HepG2 (cell line): ENCODE measurements around the gene SPIN1. TPM values are rescaled to one million over a fixed set of nuclear protein-coding genes. Genes with fewer than 3 reads are reported as not detected.

Source experiments
- ATAC-seq: fragments of 200-7000 bp; cut with Tn5 transposase; 3 replicates; pipeline ENCODE4 v1.9.1; 2020; ENCODE audit warnings: mild to moderate bottlenecking, moderate library complexity
- BruUV-seq: library from RNA; stranded (reverse); fragments of 400-500 nt; replicated peaks from 2 replicates; lab custom pipeline; 2021; lab: Mats Ljungman, UMichigan
- CTCF ChIA-PET: fragments of 300-600 bp; formaldehyde crosslinking; extraction: SDS; loops from one replicate; lab custom pipeline; 2021; ENCODE audit warnings: low total read pairs, inconsistent platforms, low intra/inter-chr PET ratio; lab: Yijun Ruan, JAX
- POLR2A ChIA-PET: fragments of 350-600 bp; sonication (Branson Sonifier 250); formaldehyde crosslinking; loops from one replicate; lab custom pipeline; 2020; ENCODE audit warnings: antibody characterized with exemption, inconsistent platforms; lab: Yijun Ruan, JAX
- DNase-seq: peaks from one replicate; pipeline ENCODE4 v3.0.0-alpha.2; 2015; ENCODE audit warnings: low spot score
- FAIRE-seq: peaks from 3 replicates; lab custom pipeline; 2011; peaks lifted over from hg19 to GRCh38; lab: Jason Lieb, UNC
- H2AFZ ChIP-seq: one replicate; pipeline ENCODE4 v1.6.1; 2011; ENCODE audit warnings: low read length, inconsistent platforms
- H3K27ac ChIP-seq: fragments of 300-600 bp; 3 replicates; pipeline ENCODE4 v1.8.0; 2011; ENCODE audit warnings: mixed run types, mild to moderate bottlenecking, mixed read lengths, low read length, inconsistent platforms; ENCODE audit not compliant: insufficient read depth; ENCODE audit errors: extremely low read length
- H3K27me3 ChIP-seq, 2 experiments: fragments of 200-600 bp in 1 of 2; 2 replicates in 1 of 2; 3 replicates in 1 of 2; pipeline versions ENCODE4 v1.6.0 to v1.8.0; 2011; ENCODE audit warnings: low read length in 2 of 2, mild to moderate bottlenecking in 2 of 2, moderate library complexity in 2 of 2, inconsistent platforms in 1 of 2; ENCODE audit not compliant: insufficient read depth in 2 of 2, control insufficient read depth in 1 of 2
- H3K36me3 ChIP-seq, 2 experiments: fragments of 200-600 bp in 1 of 2; replicated peaks in 1 of 2; 2 replicates in 1 of 2; 3 replicates in 1 of 2; pipeline versions ENCODE4 v1.5.1 to v1.8.0; 2011; ENCODE audit warnings: low read length in 2 of 2, inconsistent platforms in 1 of 2; ENCODE audit not compliant: insufficient read depth in 2 of 2, control insufficient read depth in 1 of 2
- H3K4me1 ChIP-seq: 2 replicates; pipeline ENCODE4 v1.5.1; 2012; ENCODE audit warnings: low read length, inconsistent platforms; ENCODE audit not compliant: insufficient read depth
- H3K4me2 ChIP-seq: 2 replicates; pipeline ENCODE4 v1.6.0; 2011; ENCODE audit warnings: low read depth, low read length, inconsistent platforms
- H3K4me3 ChIP-seq, 3 experiments: fragments of 200-600 bp in 1 of 3; sonication (generic), shearing (Covaris generic) in 1 of 3; replicated peaks in 1 of 3; 2 replicates each; pipeline ENCODE4 v1.5.1; 2011 to 2016; ENCODE audit warnings: low read length in 3 of 3, inconsistent platforms in 2 of 3, low read depth in 2 of 3, mild to moderate bottlenecking in 2 of 3, control low read depth in 1 of 3, mixed read lengths in 1 of 3; ENCODE audit not compliant: insufficient read depth in 1 of 3
- H3K79me2 ChIP-seq: one replicate; pipeline ENCODE4 v1.6.1; 2011; ENCODE audit warnings: low read length, inconsistent platforms; ENCODE audit not compliant: insufficient read depth
- H3K9ac ChIP-seq: 2 replicates; pipeline ENCODE4 v1.6.0; 2011; ENCODE audit warnings: mild to moderate bottlenecking, low read depth, low read length, inconsistent platforms; ENCODE audit not compliant: insufficient read depth
- H3K9me3 ChIP-seq: 2 replicates; pipeline ENCODE4 v1.5.1; 2012; ENCODE audit warnings: mild to moderate bottlenecking, low read length
- H4K20me1 ChIP-seq: 2 replicates; pipeline ENCODE4 v1.6.0; 2011; ENCODE audit warnings: inconsistent platforms, mild to moderate bottlenecking, low read length, moderate library complexity; ENCODE audit not compliant: insufficient read depth
- ARID5B ChIP-seq: IDR thresholded peaks from 2 replicates; pipeline ENCODE4 v1.4.0; 2020; ENCODE audit warnings: mild to moderate bottlenecking, missing genetic modification reagents
- FOSL1 ChIP-seq: sonication (generic); formaldehyde crosslinking; IDR thresholded peaks from 2 replicates; pipeline ENCODE4 v1.9.0; 2021; ENCODE audit warnings: missing genetic modification reagents, borderline replicate concordance
- HNRNPK ChIP-seq: fragments of 200-400 bp; formaldehyde crosslinking; IDR thresholded peaks from 2 replicates; pipeline ENCODE4 v1.6.1; 2018; ENCODE audit warnings: low read length, low read depth, moderate library complexity, mild to moderate bottlenecking; ENCODE audit not compliant: poor library complexity, severe bottlenecking
- KDM4B ChIP-seq: sonication (generic); formaldehyde crosslinking; IDR thresholded peaks from 2 replicates; pipeline ENCODE4 v1.4.0; 2020; ENCODE audit warnings: missing genetic modification reagents
- NCOA2 ChIP-seq: sonication (generic); formaldehyde crosslinking; IDR thresholded peaks from 2 replicates; pipeline ENCODE4 v1.8.0; 2022; ENCODE audit warnings: inconsistent platforms
- PATZ1 ChIP-seq: sonication (generic); formaldehyde crosslinking; IDR thresholded peaks from 2 replicates; pipeline ENCODE4 v1.4.0; 2020; ENCODE audit warnings: missing genetic modification reagents
- PAX8 ChIP-seq: sonication (generic); formaldehyde crosslinking; IDR thresholded peaks from 2 replicates; pipeline ENCODE4 v1.8.0; 2022; ENCODE audit warnings: mild to moderate bottlenecking, missing genetic modification reagents, borderline replicate concordance
- SKIL ChIP-seq: sonication (generic); formaldehyde crosslinking; IDR thresholded peaks from 2 replicates; pipeline ENCODE4 v1.8.0; 2022; ENCODE audit warnings: missing genetic modification reagents, mild to moderate bottlenecking, moderate library complexity, borderline replicate concordance
- ZNF10 ChIP-seq: sonication (generic); formaldehyde crosslinking; IDR thresholded peaks from 2 replicates; pipeline ENCODE4 v1.4.0; 2020; ENCODE audit warnings: mild to moderate bottlenecking, low read depth, missing genetic modification reagents, borderline replicate concordance
- ZNF282 ChIP-seq: fragments of 450-650 bp; IDR thresholded peaks from 2 replicates; pipeline ENCODE4 v1.6.1; 2018; ENCODE audit not compliant: partially characterized antibody
- WGBS: methylation state at CpG from one replicate; pipeline ENCODE4 v1.1.6; 2017; ENCODE audit warnings: low lambda C conversion rate; 5-methylcytosine and 5-hydroxymethylcytosine counted together
- in situ Hi-C: cut with HindIII; loops from 2 replicates; pipeline ENCODE4 v1.10.0; 2017; ENCODE audit warnings: low pct_unique_long_range_greater_than_20kb; ENCODE audit not compliant: extremely low pct_ligation_motif_present
- intact Hi-C: fragments of 100-400 bp; cut with micrococcal nuclease; formaldehyde crosslinking; loops from one replicate; pipeline ENCODE4 v1.10.0; 2022; ENCODE audit not compliant: unreplicated experiment
- polyA plus RNA-seq, 8 experiments: library from polyadenylated mRNA; depleted of rRNA in 3 of 8; stranded (reverse) in 7 of 8; unstranded in 1 of 8; fragments of >200 nt; fragmentation: Illumina TruSeq in 4 of 8; extraction: Trizol in 4 of 8; gene quantifications; 2 replicates each; pipeline versions ENCODE4 v1.2.1 to v1.2.3, GENCODE V29; 2011 to 2016; ENCODE audit warnings: low read depth in 4 of 8, missing spikeins in 1 of 8, mixed read lengths in 1 of 8; ENCODE audit not compliant: insufficient read depth in 1 of 8
- total RNA-seq, 5 experiments: library from RNA; depleted of rRNA; stranded (reverse); fragments of >200 nt; fragmentation: Illumina TruSeq; extraction: Trizol; gene quantifications; 2 replicates each; pipeline ENCODE4 v1.2.3, GENCODE V29; 2016; ENCODE audit warnings: low read depth in 1 of 5
- TF ChIP-seq, protein P1 (sequence below): sonication (generic); formaldehyde crosslinking; IDR thresholded peaks from 2 replicates; pipeline ENCODE4 v1.4.0; 2020; ENCODE audit warnings: mild to moderate bottlenecking, missing genetic modification reagents, borderline replicate concordance

Gene SPIN1
- total and polyA plus RNA-seq, 2 of the 13 experiments (the other 11 are each of a cell fraction or from before 2014, with no cell fraction given) = 20.0 to 24.3 TPM

- 0 out of 2 replicates have a peak, but pooled peaks have one; percentile 39 for TF ChIP-seq SKIL
- no peak for TF ChIP-seq NCOA2
These were observed 1.1 kb upstream of the SPIN1 start (continued) for GRCh38 chr9:88387036-88387551.

GRCh38 chr9:88387552-88388202 lies 567 bp upstream of the SPIN1 start:
- Histone ChIP-seq H2AFZ (peak overlapping the region; percentile 56), H3K4me3 (peak overlapping the region; percentile 66 to 96 (median 90)), H3K36me3 (no peaks in the 10 kb centered on the region), H3K27ac (no peak overlapping the region), H3K4me2 (peak overlapping the region; percentile 99), H4K20me1 (0 out of 2 replicates have a peak, but pooled peaks cover 3% of the 10 kb centered on the region), H3K9me3 (no peaks in the 10 kb centered on the region), H3K4me1 (peaks cover 23% of the 10 kb centered on the region), H3K79me2 (peaks cover 37% of the 10 kb centered on the region), H3K9ac (peak overlapping the region; percentile 57), H3K27me3 (no peaks in the 10 kb centered on the region; a peak in 1 of 5 replicates)
- in situ Hi-C loops (no loop called here), intact Hi-C loops (no loop called here)
- DNase-seq (peak; percentile 20), ATAC-seq (peak; percentile 58), FAIRE-seq (no peak)
- BruUV-seq = TSS peak; percentile 70
- ChIA-PET POLR2A (no interaction called here), CTCF (no interaction called here)
- WGBS = 0% methylated on average over 5 of the region's 40 CpGs
- 0 out of 2 replicates have a peak, but pooled peaks have one; percentile 9 for TF ChIP-seq PATZ1
- TF ChIP-seq ARID5B = no peak
- no peak for TF ChIP-seq ZNF10 (CRISPR knock-in tag)
- no peak for TF ChIP-seq KDM4B
- 0 out of 2 replicates have a peak, but pooled peaks have one; percentile 47 for TF ChIP-seq PAX8 (CRISPR knock-in tag)
- TF ChIP-seq, protein P1, sequence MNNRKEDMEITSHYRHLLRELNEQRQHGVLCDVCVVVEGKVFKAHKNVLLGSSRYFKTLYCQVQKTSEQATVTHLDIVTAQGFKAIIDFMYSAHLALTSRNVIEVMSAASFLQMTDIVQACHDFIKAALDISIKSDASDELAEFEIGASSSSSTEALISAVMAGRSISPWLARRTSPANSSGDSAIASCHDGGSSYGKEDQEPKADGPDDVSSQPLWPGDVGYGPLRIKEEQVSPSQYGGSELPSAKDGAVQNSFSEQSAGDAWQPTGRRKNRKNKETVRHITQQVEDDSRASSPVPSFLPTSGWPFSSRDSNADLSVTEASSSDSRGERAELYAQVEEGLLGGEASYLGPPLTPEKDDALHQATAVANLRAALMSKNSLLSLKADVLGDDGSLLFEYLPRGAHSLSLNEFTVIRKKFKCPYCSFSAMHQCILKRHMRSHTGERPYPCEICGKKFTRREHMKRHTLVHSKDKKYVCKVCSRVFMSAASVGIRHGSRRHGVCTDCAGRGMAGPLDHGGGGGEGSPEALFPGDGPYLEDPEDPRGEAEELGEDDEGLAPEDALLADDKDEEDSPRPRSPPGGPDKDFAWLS (CRISPR knock-in tag) = no peak
- no peak for TF ChIP-seq FOSL1
- TF ChIP-seq ZNF282 = no peak
- no peak for TF ChIP-seq HNRNPK
